ENCODE results near the gene ELK3. TPM values are rescaled to one million over a fixed set of nuclear protein-coding genes. Genes with fewer than 3 reads are reported as not detected.

ELK3 gene
- total RNA-seq, 2 donors from 2014 or later = 15.1 to 16.3 TPM

GRCh38 chr12:96155181-96155580 lies 39.0 kb upstream of the ELK3 start:
- Histone ChIP-seq H3K4me1 (no peaks in the 10 kb centered on the region), H3K27ac (no peak overlapping the region), H3K27me3 (no peaks in the 10 kb centered on the region), H3K4me3 (no peak overlapping the region), H3K36me3 (no peaks in the 10 kb centered on the region), H3K9me3 (no peaks in the 10 kb centered on the region)
- no peak for DNase-seq (ENCODE audit: low spot score)
- no peak for TF ChIP-seq CTCF (IDR thresholded peaks at IDR 0.05)

GRCh38 chr12:96155781-96156180 lies 38.4 kb upstream of the ELK3 start:
- Histone ChIP-seq H3K27me3 (no peaks in the 10 kb centered on the region), H3K4me1 (no peaks in the 10 kb centered on the region), H3K4me3 (no peak overlapping the region), H3K27ac (no peak overlapping the region), H3K36me3 (no peaks in the 10 kb centered on the region), H3K9me3 (no peaks in the 10 kb centered on the region)
- no peak for DNase-seq (ENCODE audit: low spot score)
- no peak for TF ChIP-seq CTCF (IDR thresholded peaks at IDR 0.05)

GRCh38 chr12:96156211-96156610 lies 38.0 kb upstream of the ELK3 start:
- H3K4me1 ChIP-seq = no peaks in the 10 kb centered on the region
- no peaks in the 10 kb centered on the region for H3K36me3 ChIP-seq
- H3K27ac ChIP-seq = no peak overlapping the region
- no peak overlapping the region for H3K4me3 ChIP-seq
- no peak for DNase-seq (ENCODE audit: low spot score)
- no peaks in the 10 kb centered on the region for H3K27me3 ChIP-seq
- no peaks in the 10 kb centered on the region for H3K9me3 ChIP-seq
- TF ChIP-seq CTCF (IDR thresholded peaks at IDR 0.05) = no peak

GRCh38 chr12:96157427-96157826 lies 36.7 kb upstream of the ELK3 start:
- H3K9me3 ChIP-seq = no peaks in the 10 kb centered on the region
- no peak overlapping the region for H3K27ac ChIP-seq
- no peak overlapping the region for H3K4me3 ChIP-seq
- DNase-seq (ENCODE audit: low spot score) = no peak
- H3K4me1 ChIP-seq = no peaks in the 10 kb centered on the region
- no peaks in the 10 kb centered on the region for H3K27me3 ChIP-seq
- no peaks in the 10 kb centered on the region for H3K36me3 ChIP-seq
- no peak for TF ChIP-seq CTCF (IDR thresholded peaks at IDR 0.05)

GRCh38 chr12:96164951-96165811 lies 29.0 kb upstream of the ELK3 start:
- DNase-seq (ENCODE audit: low spot score) = no peak
- no peak overlapping the region for H3K4me3 ChIP-seq

More at GRCh38 chr12:96164951-96165811, 29.0 kb upstream of the ELK3 start:
- H3K9me3 ChIP-seq = no peaks in the 10 kb centered on the region
- no peaks in the 10 kb centered on the region for H3K36me3 ChIP-seq
- H3K27ac ChIP-seq = peak overlapping the region; percentile 8 to 69
- peaks cover 0 to 9% of the 10 kb centered on the region in 2 donors for H3K4me1 ChIP-seq
- H3K27me3 ChIP-seq = no peaks in the 10 kb centered on the region
- no peak for TF ChIP-seq CTCF (IDR thresholded peaks at IDR 0.05)

Measured in right atrium auricular region (tissue), 2 donors.